ENCODE data around the gene DGCR6.
"Not testable (repeated sequence)": the region's sequence is repeated elsewhere in the genome, so short reads cannot be mapped to it uniquely, and the experiment has no call there.

The DGCR6 gene

DNA sequence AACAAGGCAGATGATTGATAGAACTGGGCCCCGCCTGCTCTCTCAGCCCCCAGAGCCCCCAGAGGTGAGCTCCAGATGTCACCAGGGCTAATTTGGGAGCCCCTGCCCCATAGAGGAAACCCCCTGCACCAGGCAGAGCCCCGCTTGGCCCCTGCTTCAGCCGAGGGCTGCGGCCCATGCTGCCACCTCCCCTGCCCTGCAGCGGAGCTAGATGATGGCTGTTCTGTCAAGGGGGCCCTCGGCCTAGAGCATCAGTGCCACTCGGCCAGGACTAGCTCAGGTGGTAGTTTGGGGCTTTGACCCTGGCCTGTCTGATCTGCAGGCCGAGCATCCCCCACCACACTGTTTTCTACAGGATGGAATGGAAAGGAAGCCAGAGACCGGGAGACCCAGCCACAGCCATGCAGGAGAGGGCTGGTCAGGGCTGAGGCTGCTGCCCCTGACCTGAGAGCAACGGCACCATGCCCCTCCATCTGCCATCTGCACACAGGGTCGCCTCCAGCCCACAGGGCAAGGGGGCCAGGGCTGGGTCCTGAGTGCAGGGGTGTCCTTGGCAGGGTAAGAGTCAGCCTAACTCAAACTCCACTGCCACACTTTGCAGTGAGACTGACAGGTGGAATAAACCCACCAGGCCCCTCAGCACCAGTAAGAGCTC is 54.2 kb downstream of the DGCR6 start:
- not testable (repeated sequence) for DNase-seq, ATAC-seq

DNA sequence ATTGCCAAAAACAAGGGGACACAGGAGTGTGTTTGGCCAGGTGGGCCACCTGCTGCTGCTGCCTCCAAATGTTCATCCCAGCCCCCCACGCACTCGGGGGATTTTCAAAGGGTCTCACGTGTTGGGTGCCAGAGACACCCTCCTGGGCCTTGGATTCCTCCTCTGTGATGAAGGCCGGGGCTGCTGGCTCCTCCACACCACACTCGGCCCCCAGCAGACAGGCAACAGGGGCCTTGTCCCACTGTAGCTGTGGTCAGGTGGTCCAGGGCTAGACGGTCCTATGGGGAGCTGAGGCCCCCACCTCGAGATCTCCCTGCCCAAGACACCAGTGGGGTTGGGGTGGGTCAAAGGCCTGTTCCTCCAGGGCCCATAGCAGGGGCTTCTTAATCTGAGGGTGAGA is 55.1 kb downstream of the DGCR6 start:
- ATAC-seq, DNase-seq: not testable (repeated sequence)

All from stimulated activated naive CD8-positive, alpha-beta T cell treated with anti-CD3 and anti-CD28 coated beads, Interleukin-15, Interleukin-2, amounts not matched to agents 100 U/mL and 50 U/mL, for 24 hours (primary cell).